Astrocyte of the hippocampus (primary cell): ENCODE measurements around the gene TMEM62.
"Not testable (repeated sequence)": the region's sequence is repeated elsewhere in the genome, so short reads cannot be mapped to it uniquely, and the experiment has no call there.

ENCODE experiments used
- DNase-seq: peaks from one replicate; pipeline ENCODE4 v3.0.0; 2011; ENCODE audit warnings: low read depth, low spot score

TMEM62 gene

GRCh38 chr15:43121863-43122262 is 11.5 kb upstream of the TMEM62 start:
- DNase-seq = no peak

GRCh38 chr15:43125100-43125661 is 8.2 kb upstream of the TMEM62 start:
- no peak for DNase-seq

GRCh38 chr15:43126356-43126755 is 7.0 kb upstream of the TMEM62 start:
- no peak for DNase-seq

- DNase-seq = no peak
Observed at GRCh38 chr15:43127752-43128151, 5.6 kb upstream of the TMEM62 start.

- not testable (repeated sequence) for DNase-seq
Observed at GRCh38 chr15:43128174-43128979, 5.0 kb upstream of the TMEM62 start.

- no peak for DNase-seq
Observed at GRCh38 chr15:43128980-43129335, 4.4 kb upstream of the TMEM62 start.

- no peak for DNase-seq
Observed at GRCh38 chr15:43132830-43133429, 456 bp upstream of the TMEM62 start.

GRCh38 chr15:43134157-43134635 is 810 bp downstream of the TMEM62 start:
- peak; percentile 8 for DNase-seq

- no peak for DNase-seq
Observed at GRCh38 chr15:43135351-43135750, 2.0 kb downstream of the TMEM62 start.

GRCh38 chr15:43143203-43143941 is 10.0 kb downstream of the TMEM62 start:
- DNase-seq = no peak

- no peak for DNase-seq
Observed at GRCh38 chr15:43144512-43144911, 11.1 kb downstream of the TMEM62 start.

- no peak for DNase-seq
Observed at GRCh38 chr15:43146184-43146583, 12.8 kb downstream of the TMEM62 start.

GRCh38 chr15:43150191-43150929 is 17.0 kb downstream of the TMEM62 start:
- DNase-seq = peak; percentile 66

- DNase-seq = no peak
Observed at GRCh38 chr15:43151688-43152087, 18.3 kb downstream of the TMEM62 start.

GRCh38 chr15:43153269-43153668 is 19.9 kb downstream of the TMEM62 start:
- no peak for DNase-seq

GRCh38 chr15:43165801-43166325 is 32.5 kb downstream of the TMEM62 start:
- no peak for DNase-seq

- not testable (repeated sequence) for DNase-seq
Observed at GRCh38 chr15:43167261-43167660, 33.9 kb downstream of the TMEM62 start.

GRCh38 chr15:43168192-43169107 is 35.1 kb downstream of the TMEM62 start:
- peak; percentile 82 for DNase-seq

GRCh38 chr15:43169888-43170287 is 36.5 kb downstream of the TMEM62 start:
- DNase-seq = peak; percentile 28
